ENCODE measurements around the gene PRCD.

Gene PRCD

GRCh38 chr17:76542566-76542971 is 2.7 kb downstream of the PRCD start:
- Histone ChIP-seq H3K27me3 (ENCODE audit: control insufficient read depth, insufficient read depth, low read length) (no peaks in the 10 kb centered on the region), H3K9ac (ENCODE audit: low read length) (no peak overlapping the region)

GRCh38 chr17:76542984-76543383 is 3.1 kb downstream of the PRCD start:
- H3K27ac ChIP-seq (ENCODE audit: low read depth, low read length), result no peak overlapping the region
- no peak overlapping the region for H3K4me3 ChIP-seq (ENCODE audit: low read length)
- peaks cover 9% of the 10 kb centered on the region for H3K4me1 ChIP-seq (ENCODE audit: control insufficient read depth, insufficient read depth, low read length)
- no peak overlapping the region for H3K9ac ChIP-seq (ENCODE audit: low read length)
- H3K36me3 ChIP-seq (ENCODE audit: control insufficient read depth, insufficient read depth, low read length), result no peaks in the 10 kb centered on the region
- H3K27me3 ChIP-seq (ENCODE audit: control insufficient read depth, insufficient read depth, low read length), result no peaks in the 10 kb centered on the region

More at GRCh38 chr17:76542566-76542971, 2.7 kb downstream of the PRCD start:
- Histone ChIP-seq H3K27ac (ENCODE audit: low read depth, low read length) (no peak overlapping the region), H3K4me3 (ENCODE audit: low read length) (no peak overlapping the region), H3K36me3 (ENCODE audit: control insufficient read depth, insufficient read depth, low read length) (no peaks in the 10 kb centered on the region), H3K4me1 (ENCODE audit: control insufficient read depth, insufficient read depth, low read length) (peaks cover 9% of the 10 kb centered on the region)

GRCh38 chr17:76543482-76543825 is 3.6 kb downstream of the PRCD start:
- Histone ChIP-seq H3K9ac (ENCODE audit: low read length) (no peak overlapping the region), H3K4me1 (ENCODE audit: control insufficient read depth, insufficient read depth, low read length) (peaks cover 9% of the 10 kb centered on the region), H3K27me3 (ENCODE audit: control insufficient read depth, insufficient read depth, low read length) (no peaks in the 10 kb centered on the region), H3K27ac (ENCODE audit: low read depth, low read length) (no peak overlapping the region), H3K36me3 (ENCODE audit: control insufficient read depth, insufficient read depth, low read length) (no peaks in the 10 kb centered on the region), H3K4me3 (ENCODE audit: low read length) (no peak overlapping the region)

- Histone ChIP-seq H3K27me3 (ENCODE audit: control insufficient read depth, insufficient read depth, low read length) (no peaks in the 10 kb centered on the region), H3K9ac (ENCODE audit: low read length) (no peak overlapping the region), H3K36me3 (ENCODE audit: control insufficient read depth, insufficient read depth, low read length) (no peaks in the 10 kb centered on the region), H3K27ac (ENCODE audit: low read depth, low read length) (no peak overlapping the region), H3K4me3 (ENCODE audit: low read length) (no peak overlapping the region), H3K4me1 (ENCODE audit: control insufficient read depth, insufficient read depth, low read length) (peaks cover 9% of the 10 kb centered on the region)
These were observed 4.1 kb downstream of the PRCD start for GRCh38 chr17:76543826-76544545.

GRCh38 chr17:76544546-76545365 is 4.9 kb downstream of the PRCD start:
- H3K27ac ChIP-seq (ENCODE audit: low read depth, low read length), result no peak overlapping the region
- H3K36me3 ChIP-seq (ENCODE audit: control insufficient read depth, insufficient read depth, low read length), result no peaks in the 10 kb centered on the region
- no peak overlapping the region for H3K4me3 ChIP-seq (ENCODE audit: low read length)
- H3K27me3 ChIP-seq (ENCODE audit: control insufficient read depth, insufficient read depth, low read length), result no peaks in the 10 kb centered on the region
- no peak overlapping the region for H3K9ac ChIP-seq (ENCODE audit: low read length)
- H3K4me1 ChIP-seq (ENCODE audit: control insufficient read depth, insufficient read depth, low read length), result peaks cover 9% of the 10 kb centered on the region

GRCh38 chr17:76545918-76546555 is 6.2 kb downstream of the PRCD start:
- H3K9ac ChIP-seq (ENCODE audit: low read length), result no peak overlapping the region
- H3K4me1 ChIP-seq (ENCODE audit: control insufficient read depth, insufficient read depth, low read length), result peaks cover 2% of the 10 kb centered on the region
- no peaks in the 10 kb centered on the region for H3K27me3 ChIP-seq (ENCODE audit: control insufficient read depth, insufficient read depth, low read length)
- no peak overlapping the region for H3K4me3 ChIP-seq (ENCODE audit: low read length)
- no peaks in the 10 kb centered on the region for H3K36me3 ChIP-seq (ENCODE audit: control insufficient read depth, insufficient read depth, low read length)
- no peak overlapping the region for H3K27ac ChIP-seq (ENCODE audit: low read depth, low read length)

GRCh38 chr17:76546556-76547182 is 6.8 kb downstream of the PRCD start:
- no peaks in the 10 kb centered on the region for H3K36me3 ChIP-seq (ENCODE audit: control insufficient read depth, insufficient read depth, low read length)
- no peaks in the 10 kb centered on the region for H3K27me3 ChIP-seq (ENCODE audit: control insufficient read depth, insufficient read depth, low read length)
- no peaks in the 10 kb centered on the region for H3K4me1 ChIP-seq (ENCODE audit: control insufficient read depth, insufficient read depth, low read length)
- no peak overlapping the region for H3K4me3 ChIP-seq (ENCODE audit: low read length)
- H3K27ac ChIP-seq (ENCODE audit: low read depth, low read length), result no peak overlapping the region
- no peak overlapping the region for H3K9ac ChIP-seq (ENCODE audit: low read length)

- Histone ChIP-seq H3K4me1 (ENCODE audit: control insufficient read depth, insufficient read depth, low read length) (no peaks in the 10 kb centered on the region), H3K27ac (ENCODE audit: low read depth, low read length) (no peak overlapping the region), H3K9ac (ENCODE audit: low read length) (no peak overlapping the region), H3K4me3 (ENCODE audit: low read length) (no peak overlapping the region), H3K36me3 (ENCODE audit: control insufficient read depth, insufficient read depth, low read length) (no peaks in the 10 kb centered on the region), H3K27me3 (ENCODE audit: control insufficient read depth, insufficient read depth, low read length) (no peaks in the 10 kb centered on the region)
These were observed 7.4 kb downstream of the PRCD start for GRCh38 chr17:76547183-76547641.

- H3K9ac ChIP-seq (ENCODE audit: low read length), result no peak overlapping the region
- no peaks in the 10 kb centered on the region for H3K4me1 ChIP-seq (ENCODE audit: control insufficient read depth, insufficient read depth, low read length)
- H3K27me3 ChIP-seq (ENCODE audit: control insufficient read depth, insufficient read depth, low read length), result no peaks in the 10 kb centered on the region
- H3K27ac ChIP-seq (ENCODE audit: low read depth, low read length), result no peak overlapping the region
- H3K36me3 ChIP-seq (ENCODE audit: control insufficient read depth, insufficient read depth, low read length), result no peaks in the 10 kb centered on the region
- no peak overlapping the region for H3K4me3 ChIP-seq (ENCODE audit: low read length)
These were observed 7.9 kb downstream of the PRCD start for GRCh38 chr17:76547642-76548202.

GRCh38 chr17:76548378-76549214 is 8.8 kb downstream of the PRCD start:
- Histone ChIP-seq H3K4me3 (ENCODE audit: low read length) (no peak overlapping the region), H3K9ac (ENCODE audit: low read length) (no peak overlapping the region), H3K27ac (ENCODE audit: low read depth, low read length) (no peak overlapping the region), H3K36me3 (ENCODE audit: control insufficient read depth, insufficient read depth, low read length) (no peaks in the 10 kb centered on the region), H3K27me3 (ENCODE audit: control insufficient read depth, insufficient read depth, low read length) (no peaks in the 10 kb centered on the region), H3K4me1 (ENCODE audit: control insufficient read depth, insufficient read depth, low read length) (no peaks in the 10 kb centered on the region)

- Histone ChIP-seq H3K9ac (ENCODE audit: low read length) (no peak overlapping the region), H3K4me1 (ENCODE audit: control insufficient read depth, insufficient read depth, low read length) (no peaks in the 10 kb centered on the region), H3K36me3 (ENCODE audit: control insufficient read depth, insufficient read depth, low read length) (no peaks in the 10 kb centered on the region), H3K27ac (ENCODE audit: low read depth, low read length) (no peak overlapping the region), H3K4me3 (ENCODE audit: low read length) (no peak overlapping the region), H3K27me3 (ENCODE audit: control insufficient read depth, insufficient read depth, low read length) (no peaks in the 10 kb centered on the region)
These were observed 9.3 kb downstream of the PRCD start for GRCh38 chr17:76549215-76549518.
